GM12891 (cell line): ENCODE results near the gene MAPK4.

Source experiments
- PAX5 ChIP-seq: IDR thresholded peaks from 2 replicates; pipeline ENCODE4 v1.6.1; 2011; ENCODE audit warnings: low read length, moderate library complexity, mild to moderate bottlenecking; ENCODE audit not compliant: insufficient read depth, severe bottlenecking
- POLR2A ChIP-seq: IDR thresholded peaks from 2 replicates; pipeline ENCODE4 v1.6.1; 2011; ENCODE audit warnings: low read depth, low read length, control low read depth
- POLR2AphosphoS5 ChIP-seq: IDR thresholded peaks from 2 replicates; pipeline ENCODE4 v1.6.1; 2011; ENCODE audit warnings: low read depth, low read length, control low read depth
- POU2F2 ChIP-seq: IDR thresholded peaks from 2 replicates; pipeline ENCODE4 v1.6.1; 2011; ENCODE audit warnings: low read depth, mild to moderate bottlenecking, control low read depth, low read length, moderate library complexity
- SPI1 ChIP-seq: IDR thresholded peaks from 2 replicates; pipeline ENCODE4 v1.6.1; 2011; ENCODE audit warnings: low read depth, low read length, control low read depth
- TAF1 ChIP-seq: IDR thresholded peaks from 2 replicates; pipeline ENCODE4 v1.6.1; 2011; ENCODE audit warnings: low read depth, low read length, control low read depth

GRCh38 chr18:50623694-50624352 lies 63.9 kb downstream of the MAPK4 start:
- TF ChIP-seq POU2F2 (no peak), POLR2A (no peak), TAF1 (no peak), POLR2AphosphoS5 (no peak), PAX5 (no peak), SPI1 (no peak)
